Stomach (tissue), 9 donors: ENCODE results near the gene DCDC2C. TPM values are rescaled to one million over a fixed set of nuclear protein-coding genes. Genes with fewer than 3 reads are reported as not detected.

ENCODE experiments used
- DNase-seq, 2 donors: peaks; one replicate each; pipeline versions ENCODE4 v3.0.0 to v3.0.0-alpha.2; 2013 to 2019
- H3K27ac ChIP-seq, 5 donors: fragments of 200-600 bp in 4 of 5; sonication (generic) in 4 of 5; one replicate each; pipeline ENCODE4 v1.5.1; 2013 to 2019; ENCODE audit warnings: mild to moderate bottlenecking in 1 of 5, moderate library complexity in 1 of 5
- H3K27me3 ChIP-seq, 3 donors: fragments of 200-600 bp; sonication (generic); one replicate each; pipeline ENCODE4 v1.5.1; 2017 to 2019; ENCODE audit warnings: mixed run types in 1 of 3
- H3K36me3 ChIP-seq, 4 donors: fragments of 200-600 bp; sonication (generic); 1 replicate in 3 of 4; 2 replicates in 1 of 4; pipeline ENCODE4 v1.5.1; 2016 to 2019
- H3K4me1 ChIP-seq, 4 donors: fragments of 200-600 bp; sonication (generic); one replicate each; pipeline ENCODE4 v1.5.1; 2016 to 2019
- H3K4me3 ChIP-seq, 4 donors: fragments of 200-600 bp; sonication (generic) in 3 of 4; one replicate each; pipeline ENCODE4 v1.5.1; 2016 to 2019; ENCODE audit warnings: mild to moderate bottlenecking in 1 of 4
- H3K9me3 ChIP-seq, 4 donors: fragments of 200-600 bp; sonication (generic); one replicate each; pipeline ENCODE4 v1.5.1; 2016 to 2019
- CTCF ChIP-seq, 7 experiments: fragments of 450-650 bp in 4 of 7; fragments of 200-600 bp in 3 of 7; sonication (generic) in 3 of 7; IDR thresholded peaks; one replicate each; pipeline ENCODE4 v1.5.1; 2016 to 2019; ENCODE audit warnings: antibody characterized with exemption in 7 of 7, control low read depth in 2 of 7, mild to moderate bottlenecking in 1 of 7
- EP300 ChIP-seq: sonication (generic); formaldehyde crosslinking; IDR thresholded peaks from one replicate; pipeline ENCODE4 v1.6.1; 2017; ENCODE audit warnings: antibody characterized with exemption
- POLR2A ChIP-seq, 4 donors: fragments of 450-650 bp; IDR thresholded peaks; one replicate each; pipeline ENCODE4 v1.6.1; 2016; ENCODE audit warnings: antibody characterized with exemption in 4 of 4, control low read depth in 2 of 4, mild to moderate bottlenecking in 1 of 4, moderate library complexity in 1 of 4
- POLR2AphosphoS5 ChIP-seq, 3 donors: sonication (generic); formaldehyde crosslinking; IDR thresholded peaks; one replicate each; pipeline ENCODE4 v1.6.1; 2016; ENCODE audit warnings: antibody characterized with exemption in 3 of 3
- WGBS, 5 donors: extraction: QIAGEN DNeasy Blood & Tissue Kit in 3 of 5; methylation state at CpG; one replicate each; pipeline versions ENCODE4 v1.1.5 to v1.1.7; 2013 to 2018; 5-methylcytosine and 5-hydroxymethylcytosine counted together
- intact Hi-C: fragments of 100-400 bp; cut with DNase I; formaldehyde crosslinking; loops from one replicate; pipeline ENCODE4 v1.15.1; 2023; ENCODE audit warnings: low total_unique reads
- polyA plus RNA-seq, 3 donors: library from polyadenylated mRNA; stranded (reverse); fragments of 200-250 nt; gene quantifications; one replicate each; pipeline ENCODE4 v1.2.3, GENCODE V29; 2013
- total RNA-seq, 5 donors: library from RNA; depleted of rRNA; stranded (reverse); fragments of >200 nt; gene quantifications; one replicate each; pipeline versions ENCODE4 v1.1.0 to v1.2.3, GENCODE V29; 2014 to 2016
- donor health status: healthy with polysubstance abuse.
- donor health status: Bipolar disorder and iron deficiency.
- donor health status: healthy.

Gene DCDC2C
- total and polyA plus RNA-seq, 8 donors, result not detected

GRCh38 chr2:3739313-3739712, 35.9 kb downstream of the DCDC2C start:
- H3K9me3 ChIP-seq, result no peaks in the 10 kb centered on the region
- TF ChIP-seq EP300, result no peak
- no peak for DNase-seq
- H3K36me3 ChIP-seq, result no peaks in the 10 kb centered on the region
- no peak overlapping the region for H3K27ac ChIP-seq
- no peak overlapping the region for H3K4me3 ChIP-seq
- intact Hi-C loops, result no loop called here
- WGBS, 5 donors, result 89 to 93% (median 91%) methylated on average over 17 to 19 of the region's 19 CpGs
- no peaks in the 10 kb centered on the region for H3K4me1 ChIP-seq
- H3K27me3 ChIP-seq, result peaks cover 0 to 10% (median 0%) of the 10 kb centered on the region in 3 donors

- no peaks in the 10 kb centered on the region for H3K9me3 ChIP-seq
- no peaks in the 10 kb centered on the region for H3K36me3 ChIP-seq
- 37 to 62% (median 51%) methylated on average over 8 of the region's 8 CpGs for WGBS, 5 donors
- TF ChIP-seq CTCF (IDR thresholded peaks at IDR 0.05) (no peak), EP300 (no peak), POLR2AphosphoS5 (IDR thresholded peaks at IDR 0.05) (no peak), POLR2A (IDR thresholded peaks at IDR 0.05) (no peak)
- no peak overlapping the region for H3K4me3 ChIP-seq
- H3K27me3 ChIP-seq, result peaks cover 0 to 10% (median 0%) of the 10 kb centered on the region in 3 donors
- no peak for DNase-seq
- no peaks in the 10 kb centered on the region for H3K4me1 ChIP-seq
- no peak overlapping the region for H3K27ac ChIP-seq
- intact Hi-C loops, result no loop called here
Measured at GRCh38 chr2:3741396-3741795, 38.0 kb downstream of the DCDC2C start.

GRCh38 chr2:3741867-3742602, 38.7 kb downstream of the DCDC2C start:
- no peak for DNase-seq
- peaks cover 0 to 10% (median 0%) of the 10 kb centered on the region in 3 donors for H3K27me3 ChIP-seq
- no peak overlapping the region for H3K4me3 ChIP-seq
- 89 to 95% (median 92%) methylated on average over 13 of the region's 13 CpGs for WGBS, 5 donors
- no peaks in the 10 kb centered on the region for H3K9me3 ChIP-seq
- TF ChIP-seq CTCF (IDR thresholded peaks at IDR 0.05), result no peak
- TF ChIP-seq EP300, result no peak
- TF ChIP-seq POLR2AphosphoS5 (IDR thresholded peaks at IDR 0.05), result no peak
- no peak for TF ChIP-seq POLR2A (IDR thresholded peaks at IDR 0.05)
- no peaks in the 10 kb centered on the region for H3K4me1 ChIP-seq
- H3K36me3 ChIP-seq, result no peaks in the 10 kb centered on the region
- H3K27ac ChIP-seq, result no peak overlapping the region
- intact Hi-C loops, result no loop called here

GRCh38 chr2:3742743-3743508, 39.6 kb downstream of the DCDC2C start:
- DNase-seq, result no peak
- Histone ChIP-seq H3K9me3 (no peaks in the 10 kb centered on the region), H3K4me1 (no peaks in the 10 kb centered on the region), H3K27me3 (peaks cover 0 to 5% (median 0%) of the 10 kb centered on the region in 3 donors), H3K27ac (no peak overlapping the region), H3K4me3 (no peak overlapping the region), H3K36me3 (no peaks in the 10 kb centered on the region)
- intact Hi-C loops, result no loop called here
- no peak for TF ChIP-seq CTCF (IDR thresholded peaks at IDR 0.05)
- no peak for TF ChIP-seq POLR2A (IDR thresholded peaks at IDR 0.05)
- no peak for TF ChIP-seq POLR2AphosphoS5 (IDR thresholded peaks at IDR 0.05)
- no peak for TF ChIP-seq EP300
- WGBS, 5 donors, result 70 to 79% (median 75%) methylated on average over 5 of the region's 5 CpGs
